ENCODE results near the gene SHTN1.

SHTN1 gene

GRCh38 chr10:116850058-116850611 lies 154.9 kb downstream of the SHTN1 start:
- FAIRE-seq (peak; percentile 48), DNase-seq (ENCODE audit: insufficient read length, low spot score) (no peak)
- no peak for TF ChIP-seq POLR2A (IDR thresholded peaks at IDR 0.05; ENCODE audit: low read depth, low read length)
- TF ChIP-seq SPI1 (IDR thresholded peaks at IDR 0.05; ENCODE audit: low read depth, low read length), result no peak

- peak; percentile 81 for FAIRE-seq
- TF ChIP-seq PAX5 (IDR thresholded peaks at IDR 0.05; ENCODE audit: insufficient read depth, low read length, severe bottlenecking) (no peak), POU2F2 (IDR thresholded peaks at IDR 0.05; ENCODE audit: low read depth, low read length) (no peak), SPI1 (IDR thresholded peaks at IDR 0.05; ENCODE audit: low read depth, low read length) (no peak), POLR2AphosphoS5 (IDR thresholded peaks at IDR 0.05; ENCODE audit: low read depth, low read length) (no peak), POLR2A (IDR thresholded peaks at IDR 0.05; ENCODE audit: low read depth, low read length) (no peak), TAF1 (IDR thresholded peaks at IDR 0.05; ENCODE audit: low read depth, low read length) (no peak)
- peak; percentile 64 for DNase-seq (ENCODE audit: insufficient read length, low spot score)
Measured at GRCh38 chr10:116849248-116850057, 155.5 kb downstream of the SHTN1 start, which contains the start of gene ENO4. ENO4 (plus strand) TSS chr10:116849499; CDS start chr10:116849567, 68 bp downstream.

- TF ChIP-seq PAX5 (IDR thresholded peaks at IDR 0.05; ENCODE audit: insufficient read depth, low read length, severe bottlenecking), result no peak
- TF ChIP-seq POLR2A (IDR thresholded peaks at IDR 0.05; ENCODE audit: low read depth, low read length), result no peak
- TF ChIP-seq POLR2AphosphoS5 (IDR thresholded peaks at IDR 0.05; ENCODE audit: low read depth, low read length), result no peak
- TF ChIP-seq TAF1 (IDR thresholded peaks at IDR 0.05; ENCODE audit: low read depth, low read length), result no peak
- no peak for TF ChIP-seq SPI1 (IDR thresholded peaks at IDR 0.05; ENCODE audit: low read depth, low read length)
- TF ChIP-seq POU2F2 (IDR thresholded peaks at IDR 0.05; ENCODE audit: low read depth, low read length), result no peak
- DNase-seq (ENCODE audit: insufficient read length, low spot score) (no peak), FAIRE-seq (no peak)
Measured at GRCh38 chr10:116848944-116849247, 156.1 kb downstream of the SHTN1 start.

- TF ChIP-seq POU2F2 (IDR thresholded peaks at IDR 0.05; ENCODE audit: low read depth, low read length) (peak; percentile 84), POLR2A (IDR thresholded peaks at IDR 0.05; ENCODE audit: low read depth, low read length) (peak; percentile 36; the same call in 1 of the 2 replicates), SPI1 (IDR thresholded peaks at IDR 0.05; ENCODE audit: low read depth, low read length) (peak; percentile 97), PAX5 (IDR thresholded peaks at IDR 0.05; ENCODE audit: insufficient read depth, low read length, severe bottlenecking) (peak; percentile 45), TAF1 (IDR thresholded peaks at IDR 0.05; ENCODE audit: low read depth, low read length) (peak; percentile 49), POLR2AphosphoS5 (IDR thresholded peaks at IDR 0.05; ENCODE audit: low read depth, low read length) (no peak)
- DNase-seq (ENCODE audit: insufficient read length, low spot score) (peak; percentile 43), FAIRE-seq (peak; percentile 88)
Measured at GRCh38 chr10:116848032-116848943, 156.7 kb downstream of the SHTN1 start.

- TF ChIP-seq PAX5 (IDR thresholded peaks at IDR 0.05; ENCODE audit: insufficient read depth, low read length, severe bottlenecking) (no peak), POLR2A (IDR thresholded peaks at IDR 0.05; ENCODE audit: low read depth, low read length) (no peak), TAF1 (IDR thresholded peaks at IDR 0.05; ENCODE audit: low read depth, low read length) (no peak), POLR2AphosphoS5 (IDR thresholded peaks at IDR 0.05; ENCODE audit: low read depth, low read length) (no peak), SPI1 (IDR thresholded peaks at IDR 0.05; ENCODE audit: low read depth, low read length) (no peak), POU2F2 (IDR thresholded peaks at IDR 0.05; ENCODE audit: low read depth, low read length) (no peak)
- FAIRE-seq (no peak), DNase-seq (ENCODE audit: insufficient read length, low spot score) (no peak)
Measured at GRCh38 chr10:116845823-116846222, 159.2 kb downstream of the SHTN1 start.

- DNase-seq (ENCODE audit: insufficient read length, low spot score) (no peak), FAIRE-seq (no peak)
Measured at GRCh38 chr10:116840389-116841075, 164.5 kb downstream of the SHTN1 start.

GRCh38 chr10:116838143-116838725 lies 166.8 kb downstream of the SHTN1 start:
- peak; percentile 82 for FAIRE-seq
- DNase-seq (ENCODE audit: insufficient read length, low spot score), result no peak
- peak; percentile 96 for TF ChIP-seq SPI1 (IDR thresholded peaks at IDR 0.05; ENCODE audit: low read depth, low read length)
- TF ChIP-seq POLR2A (IDR thresholded peaks at IDR 0.05; ENCODE audit: low read depth, low read length), result no peak

More at GRCh38 chr10:116840389-116841075, 164.5 kb downstream of the SHTN1 start:
- TF ChIP-seq POU2F2 (IDR thresholded peaks at IDR 0.05; ENCODE audit: low read depth, low read length) (no peak), POLR2AphosphoS5 (IDR thresholded peaks at IDR 0.05; ENCODE audit: low read depth, low read length) (no peak), POLR2A (IDR thresholded peaks at IDR 0.05; ENCODE audit: low read depth, low read length) (no peak), PAX5 (IDR thresholded peaks at IDR 0.05; ENCODE audit: insufficient read depth, low read length, severe bottlenecking) (no peak), TAF1 (IDR thresholded peaks at IDR 0.05; ENCODE audit: low read depth, low read length) (no peak), SPI1 (IDR thresholded peaks at IDR 0.05; ENCODE audit: low read depth, low read length) (no peak)

- TF ChIP-seq POLR2A (IDR thresholded peaks at IDR 0.05; ENCODE audit: low read depth, low read length), result no peak
- TF ChIP-seq TAF1 (IDR thresholded peaks at IDR 0.05; ENCODE audit: low read depth, low read length), result no peak
- no peak for TF ChIP-seq POU2F2 (IDR thresholded peaks at IDR 0.05; ENCODE audit: low read depth, low read length)
- no peak for TF ChIP-seq POLR2AphosphoS5 (IDR thresholded peaks at IDR 0.05; ENCODE audit: low read depth, low read length)
- no peak for TF ChIP-seq PAX5 (IDR thresholded peaks at IDR 0.05; ENCODE audit: insufficient read depth, low read length, severe bottlenecking)
- TF ChIP-seq SPI1 (IDR thresholded peaks at IDR 0.05; ENCODE audit: low read depth, low read length), result no peak
- FAIRE-seq (no peak), DNase-seq (ENCODE audit: insufficient read length, low spot score) (no peak)
Measured at GRCh38 chr10:116836902-116837523, 168.0 kb downstream of the SHTN1 start.

Measured in GM12891 (cell line).